ENCODE results near the gene ADGRE2.

- TF ChIP-seq CTCF (IDR thresholded peaks at IDR 0.05; ENCODE audit: low read depth, low read length), result no peak
- TF ChIP-seq EZH2phosphoT487 (IDR thresholded peaks at IDR 0.05; ENCODE audit: low read depth), result no peak
Measured at GRCh38 chr19:14748601-14749000, 29.8 kb downstream of the ADGRE2 start.
